ENCODE data around the gene CYS1. TPM values are rescaled to one million over a fixed set of nuclear protein-coding genes. Genes with fewer than 3 reads are reported as not detected.

CYS1 gene
- total RNA-seq, 1 donor from 2014 or later: 0.63 TPM

- H3K36me3 Mint-ChIP-seq (ENCODE audit: low read depth): peaks cover 2% of the 10 kb centered on the region
- peaks cover 7% of the 10 kb centered on the region for H3K4me1 Mint-ChIP-seq
- H3K4me3 Mint-ChIP-seq: no peak overlapping the region
- DNase-seq: peak; percentile 94
- intact Hi-C loops (cut with micrococcal nuclease): loop anchor here (1.0 kb wide), 3 partner anchors 24 to 362 kb away; no protein-coding TSS in a partner anchor
- peak overlapping the region; percentile 7 for H3K27ac Mint-ChIP-seq
- H3K9me3 Mint-ChIP-seq: no peaks in the 10 kb centered on the region
- peaks cover 45% of the 10 kb centered on the region for H3K27me3 Mint-ChIP-seq
These were observed 7.3 kb downstream of the CYS1 start for GRCh38 chr2:10072656-10073480.

GRCh38 chr2:10071595-10071994, 8.6 kb downstream of the CYS1 start:
- peaks cover 2% of the 10 kb centered on the region for H3K36me3 Mint-ChIP-seq (ENCODE audit: low read depth)
- H3K27me3 Mint-ChIP-seq: peaks cover 34% of the 10 kb centered on the region
- no peak overlapping the region for H3K4me3 Mint-ChIP-seq
- H3K9me3 Mint-ChIP-seq: no peaks in the 10 kb centered on the region
- no peak overlapping the region for H3K27ac Mint-ChIP-seq
- intact Hi-C loops (cut with micrococcal nuclease): no loop called here
- peaks cover 6% of the 10 kb centered on the region for H3K4me1 Mint-ChIP-seq
- no peak for DNase-seq

DNA sequence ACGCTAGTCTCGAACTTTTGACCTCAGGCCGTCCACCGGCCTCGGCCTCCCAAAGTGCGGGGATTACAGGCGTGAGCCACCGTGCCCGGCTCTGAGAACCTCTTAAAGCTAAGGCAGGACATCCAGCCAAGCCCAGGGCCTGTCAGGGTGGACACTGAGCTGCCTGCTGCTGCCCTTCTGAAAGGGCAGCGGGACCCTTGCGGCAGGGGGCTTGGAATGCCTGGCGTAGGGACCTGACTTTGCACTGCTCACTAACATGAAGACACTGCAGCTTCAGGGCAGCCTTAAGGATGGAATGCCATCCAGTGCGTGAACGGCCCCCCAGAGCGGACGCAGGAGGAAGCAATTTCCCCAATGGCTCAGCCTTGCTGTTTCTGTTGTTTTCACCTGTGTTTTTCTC, 9.0 kb downstream of the CYS1 start:
- Mint-ChIP-seq H3K4me3 (no peak overlapping the region), H3K27me3 (peaks cover 33% of the 10 kb centered on the region)
- intact Hi-C loops (cut with micrococcal nuclease): no loop called here

GRCh38 chr2:10067881-10068280, 12.3 kb downstream of the CYS1 start:
- Mint-ChIP-seq H3K36me3 (ENCODE audit: low read depth) (peaks cover 2% of the 10 kb centered on the region), H3K27me3 (peaks cover 11% of the 10 kb centered on the region), H3K4me3 (no peak overlapping the region), H3K4me1 (peaks cover 5% of the 10 kb centered on the region), H3K27ac (no peak overlapping the region), H3K9me3 (no peaks in the 10 kb centered on the region)
- DNase-seq: no peak
- intact Hi-C loops (cut with micrococcal nuclease): no loop called here

More for the DNA sequence above, 9.0 kb downstream of the CYS1 start:
- peaks cover 2% of the 10 kb centered on the region for H3K36me3 Mint-ChIP-seq (ENCODE audit: low read depth)
- H3K27ac Mint-ChIP-seq: no peak overlapping the region
- no peaks in the 10 kb centered on the region for H3K9me3 Mint-ChIP-seq
- DNase-seq: no peak
- peaks cover 6% of the 10 kb centered on the region for H3K4me1 Mint-ChIP-seq

DNA sequence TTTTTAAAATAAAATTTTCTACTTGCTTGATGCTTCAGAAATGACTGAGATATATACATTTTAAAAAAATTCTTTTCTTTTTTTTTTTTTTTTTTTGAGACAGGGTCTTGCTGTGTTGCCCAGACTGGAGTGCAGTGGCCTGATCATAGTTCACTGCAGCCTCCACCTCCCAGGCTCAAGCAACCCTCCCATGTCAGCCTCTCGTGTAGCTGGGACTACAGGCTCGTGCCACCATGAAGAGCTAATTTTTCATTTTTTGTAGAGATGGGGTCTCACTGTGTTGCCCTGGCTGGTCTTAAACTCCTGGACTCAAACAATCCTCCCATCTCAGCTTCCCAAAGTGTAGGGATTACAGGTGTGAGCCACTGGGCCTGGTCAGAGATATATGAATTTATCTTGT, 12.9 kb downstream of the CYS1 start:
- Mint-ChIP-seq H3K27me3 (peaks cover 7% of the 10 kb centered on the region), H3K36me3 (ENCODE audit: low read depth) (peaks cover 2% of the 10 kb centered on the region), H3K27ac (no peak overlapping the region), H3K4me3 (no peak overlapping the region), H3K9me3 (no peaks in the 10 kb centered on the region), H3K4me1 (no peaks in the 10 kb centered on the region)
- intact Hi-C loops (cut with micrococcal nuclease): no loop called here
- no peak for DNase-seq

GRCh38 chr2:10065773-10066055, 14.5 kb downstream of the CYS1 start:
- Mint-ChIP-seq H3K27me3 (peaks cover 9% of the 10 kb centered on the region), H3K4me3 (no peak overlapping the region), H3K27ac (no peak overlapping the region), H3K36me3 (ENCODE audit: low read depth) (peaks cover 2% of the 10 kb centered on the region), H3K4me1 (no peaks in the 10 kb centered on the region), H3K9me3 (no peaks in the 10 kb centered on the region)
- intact Hi-C loops (cut with micrococcal nuclease): no loop called here
- no peak for DNase-seq

DNA sequence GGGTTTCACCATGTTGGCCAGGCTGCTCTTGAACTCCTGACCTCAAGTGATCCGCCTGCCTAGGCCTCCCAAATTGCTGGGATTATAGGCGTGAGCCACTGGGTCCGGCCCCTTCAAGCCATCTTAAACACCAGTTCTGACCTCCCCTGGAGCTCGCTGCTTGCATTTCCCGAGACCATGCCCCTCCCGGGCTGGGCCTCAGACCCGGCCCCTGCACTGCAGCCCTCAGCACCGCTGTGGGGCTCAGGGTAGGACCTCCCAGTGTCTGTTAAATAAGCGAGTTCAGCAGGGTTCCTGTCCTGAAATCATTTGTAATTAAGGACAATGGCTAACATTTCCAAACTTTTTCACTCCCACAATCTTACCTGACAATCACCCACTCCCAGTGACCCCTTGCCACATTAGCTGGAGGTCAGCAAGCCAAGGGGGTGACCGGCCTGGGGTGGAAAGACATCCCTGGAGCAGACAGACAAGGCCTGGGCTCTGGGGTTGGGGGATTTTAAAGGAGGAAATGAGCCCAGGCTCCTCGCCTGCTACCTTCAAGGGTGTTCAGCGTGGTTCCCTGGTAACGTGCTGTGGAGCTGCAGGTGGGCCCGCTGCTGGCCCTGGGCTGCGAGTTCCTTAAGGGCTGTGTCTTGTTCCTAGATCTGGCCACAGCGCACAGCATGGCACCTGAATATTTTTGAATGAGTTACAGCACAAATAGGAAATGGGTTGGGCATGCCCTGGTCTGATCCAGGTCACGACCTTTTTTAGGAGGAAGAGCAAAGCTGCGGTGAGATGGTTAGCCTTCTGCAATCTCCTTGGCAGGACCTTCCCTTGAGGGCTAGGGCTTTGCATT, 15.1 kb downstream of the CYS1 start:
- peaks cover 9% of the 10 kb centered on the region for H3K27me3 Mint-ChIP-seq
- H3K4me1 Mint-ChIP-seq: no peaks in the 10 kb centered on the region
- H3K36me3 Mint-ChIP-seq (ENCODE audit: low read depth): peaks cover 2% of the 10 kb centered on the region
- no peak overlapping the region for H3K4me3 Mint-ChIP-seq
- no peaks in the 10 kb centered on the region for H3K9me3 Mint-ChIP-seq
- no peak for DNase-seq
- intact Hi-C loops (cut with micrococcal nuclease): no loop called here
- H3K27ac Mint-ChIP-seq: no peak overlapping the region

DNA sequence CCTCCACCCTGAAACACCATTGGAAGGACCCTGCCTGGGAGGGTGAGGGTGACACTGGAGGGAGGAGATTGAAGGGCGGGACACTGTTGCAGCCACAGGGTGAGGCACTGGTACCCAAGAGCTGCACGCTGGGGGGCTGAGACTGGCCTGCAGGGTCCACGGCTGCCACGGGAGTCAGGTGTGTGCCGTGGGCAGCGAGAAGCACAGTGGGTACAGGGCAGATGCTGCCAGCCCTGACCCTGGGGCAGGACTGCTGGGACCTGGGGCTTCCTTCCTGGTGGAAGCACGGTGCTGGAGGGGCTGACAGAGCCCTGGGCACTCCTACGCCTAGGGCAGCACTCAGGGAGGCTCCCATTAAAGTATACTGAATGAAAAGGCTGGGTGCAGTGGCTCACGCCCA, 16.6 kb downstream of the CYS1 start:
- H3K4me3 Mint-ChIP-seq: no peak overlapping the region
- no peak overlapping the region for H3K27ac Mint-ChIP-seq
- no peaks in the 10 kb centered on the region for H3K9me3 Mint-ChIP-seq
- intact Hi-C loops (cut with micrococcal nuclease): no loop called here
- no peak for DNase-seq
- H3K4me1 Mint-ChIP-seq: no peaks in the 10 kb centered on the region
- H3K27me3 Mint-ChIP-seq: peaks cover 9% of the 10 kb centered on the region
- H3K36me3 Mint-ChIP-seq (ENCODE audit: low read depth): peaks cover 2% of the 10 kb centered on the region

DNA sequence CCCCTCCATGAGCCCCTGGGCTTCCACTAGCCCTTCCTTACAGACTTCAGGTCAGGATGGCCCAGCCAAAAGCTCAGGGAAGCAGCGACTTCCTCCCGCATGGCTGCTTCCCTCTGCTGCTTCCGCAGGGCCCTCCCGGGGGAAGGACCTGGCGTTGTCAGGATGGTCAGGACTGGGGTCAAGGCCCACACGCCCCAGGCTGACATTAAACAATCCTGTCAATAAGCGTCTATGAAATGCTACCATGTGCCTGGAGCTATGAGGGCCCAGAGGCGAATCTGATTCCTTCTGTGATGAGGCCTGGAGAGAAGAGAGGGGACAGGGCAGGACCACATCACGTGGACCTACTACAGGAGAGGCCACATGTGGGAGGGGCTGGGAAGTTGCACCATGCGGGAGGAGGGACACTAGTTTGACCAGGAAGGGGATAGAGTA, 17.3 kb downstream of the CYS1 start:
- H3K4me3 Mint-ChIP-seq: no peak overlapping the region
- H3K36me3 Mint-ChIP-seq (ENCODE audit: low read depth): peaks cover under 1% of the 10 kb centered on the region
- no peaks in the 10 kb centered on the region for H3K9me3 Mint-ChIP-seq
- DNase-seq: no peak
- H3K4me1 Mint-ChIP-seq: no peaks in the 10 kb centered on the region
- intact Hi-C loops (cut with micrococcal nuclease): no loop called here
- H3K27me3 Mint-ChIP-seq: peaks cover 8% of the 10 kb centered on the region
- H3K27ac Mint-ChIP-seq: no peak overlapping the region

- Mint-ChIP-seq H3K4me1 (peaks cover 5% of the 10 kb centered on the region), H3K9me3 (no peaks in the 10 kb centered on the region), H3K36me3 (ENCODE audit: low read depth) (no peaks in the 10 kb centered on the region), H3K4me3 (no peak overlapping the region), H3K27ac (no peak overlapping the region), H3K27me3 (peaks cover 4% of the 10 kb centered on the region)
- no peak for DNase-seq
- intact Hi-C loops (cut with micrococcal nuclease): no loop called here
These were observed 18.8 kb downstream of the CYS1 start for GRCh38 chr2:10061221-10061925.

DNA sequence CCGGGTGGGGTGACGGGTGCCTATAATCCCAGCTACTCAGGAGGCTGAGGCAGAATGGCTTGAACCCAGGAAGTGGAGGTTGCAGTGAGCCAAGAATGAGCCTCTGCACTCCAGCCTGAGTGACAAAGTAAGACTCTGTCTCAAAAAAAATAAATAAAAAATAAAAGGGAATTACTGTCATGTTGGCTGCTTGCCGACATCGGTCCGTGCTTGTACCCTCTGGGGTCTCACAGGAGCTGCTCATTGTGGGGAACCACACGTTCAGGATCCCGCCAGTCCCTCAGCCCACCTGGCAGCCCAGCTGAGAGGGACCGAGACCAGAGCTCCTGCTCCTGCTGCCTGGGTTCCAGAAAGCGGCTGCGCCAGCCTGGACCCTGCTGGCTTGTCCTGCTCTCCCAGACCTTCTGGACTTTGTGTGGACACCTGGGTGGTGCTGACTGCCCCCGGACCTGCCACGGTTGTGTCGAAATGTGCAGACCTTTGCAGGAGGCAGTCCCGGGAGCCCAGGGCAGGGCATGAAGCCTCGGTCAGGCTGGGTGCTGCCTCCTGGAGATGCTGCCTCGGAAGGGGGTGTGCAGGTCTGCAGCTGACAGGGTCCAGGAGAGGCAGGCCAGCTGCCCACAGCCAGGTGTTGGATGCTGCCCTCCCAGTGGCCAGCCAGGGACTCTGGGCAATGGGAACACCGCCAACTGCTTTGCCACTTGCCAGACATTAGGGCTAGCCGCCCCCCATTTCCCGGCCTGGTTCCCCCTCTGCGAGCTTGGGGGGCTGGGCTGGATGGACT, 20.5 kb downstream of the CYS1 start:
- peaks cover 5% of the 10 kb centered on the region for H3K4me1 Mint-ChIP-seq
- DNase-seq: no peak
- intact Hi-C loops (cut with micrococcal nuclease): no loop called here
- H3K9me3 Mint-ChIP-seq: no peaks in the 10 kb centered on the region
- H3K27ac Mint-ChIP-seq: no peak overlapping the region
- no peak overlapping the region for H3K4me3 Mint-ChIP-seq
- H3K27me3 Mint-ChIP-seq: peaks cover 3% of the 10 kb centered on the region
- no peaks in the 10 kb centered on the region for H3K36me3 Mint-ChIP-seq (ENCODE audit: low read depth)

DNA sequence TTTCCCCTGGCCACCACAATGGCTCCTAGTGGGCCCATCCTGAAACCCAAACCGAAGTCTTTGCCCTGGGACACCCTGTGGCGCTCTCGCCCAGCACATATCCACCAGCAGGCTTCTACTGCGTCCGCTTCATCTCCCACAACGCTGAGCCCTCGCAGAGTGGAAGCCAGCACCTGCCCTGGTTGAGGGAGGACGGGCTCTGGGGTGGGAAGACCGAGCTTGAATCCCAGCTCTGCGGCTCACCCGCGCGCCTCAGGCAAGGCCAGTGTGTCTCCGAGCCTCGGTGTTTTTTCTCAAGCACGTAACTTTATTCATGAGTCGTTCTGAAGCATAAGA, 21.2 kb downstream of the CYS1 start:
- DNase-seq: no peak
- Mint-ChIP-seq H3K4me3 (no peak overlapping the region), H3K36me3 (ENCODE audit: low read depth) (peaks cover 2% of the 10 kb centered on the region), H3K27me3 (peaks cover 3% of the 10 kb centered on the region), H3K27ac (no peak overlapping the region), H3K4me1 (peaks cover 5% of the 10 kb centered on the region), H3K9me3 (no peaks in the 10 kb centered on the region)
- intact Hi-C loops (cut with micrococcal nuclease): no loop called here

DNA sequence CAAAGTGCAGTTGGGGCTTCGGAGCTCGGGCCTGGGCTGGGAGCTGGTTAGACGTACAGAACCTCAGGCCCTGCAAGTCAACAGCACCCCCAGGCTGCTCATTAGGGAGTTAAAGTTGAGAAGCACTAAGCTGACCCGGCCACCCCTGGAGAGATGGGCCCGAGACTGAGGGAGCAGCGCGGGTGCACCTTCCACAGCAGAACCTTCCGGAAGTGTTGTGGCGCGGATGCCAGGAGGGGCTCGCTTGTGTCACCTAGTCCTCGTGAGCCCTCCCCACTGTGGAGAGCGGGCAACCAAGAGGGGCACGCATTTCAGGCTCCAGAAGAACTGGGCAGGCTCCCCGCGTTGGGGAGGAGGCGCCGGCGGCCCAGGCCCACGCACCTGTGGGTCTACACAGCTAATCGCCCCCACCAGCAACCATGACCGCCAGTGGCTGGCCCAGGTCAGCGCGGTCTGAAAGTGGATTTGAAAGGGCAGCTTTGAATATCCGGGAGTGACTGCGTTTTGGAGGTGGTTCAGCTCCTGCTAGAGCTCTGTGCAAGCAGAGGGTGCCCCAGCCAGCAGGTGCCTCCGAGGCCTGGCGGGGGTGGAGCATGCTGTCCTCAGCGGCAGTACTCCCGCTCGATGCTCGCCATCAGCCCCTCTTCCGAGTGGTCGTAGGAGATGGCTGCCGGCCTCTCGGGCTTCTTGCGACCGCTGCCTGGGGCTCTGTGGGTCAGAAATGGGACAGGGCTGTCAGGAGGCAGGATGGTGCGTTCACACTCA, 21.8 kb downstream of the CYS1 start:
- Mint-ChIP-seq H3K4me1 (peaks cover 5% of the 10 kb centered on the region), H3K9me3 (no peaks in the 10 kb centered on the region), H3K4me3 (no peak overlapping the region), H3K27me3 (peaks cover 3% of the 10 kb centered on the region), H3K36me3 (ENCODE audit: low read depth) (peaks cover 3% of the 10 kb centered on the region), H3K27ac (no peak overlapping the region)
- no peak for DNase-seq
- intact Hi-C loops (cut with micrococcal nuclease): no loop called here

Data from activated CD4-positive, alpha-beta T cell treated with anti-CD3 and anti-CD28 coated beads, Interleukin-2, amount 10 ng/mL, durations not matched to agents 24 days and 14 days (primary cell).